PFSK-1 (cell line): Measurements from ENCODE around the gene CBL.

Experiments used
- FOXP2 ChIP-seq: optimal IDR thresholded peaks from 2 replicates; pipeline ENCODE3; 2011; ENCODE audit warnings: borderline replicate concordance, control low read depth, inconsistent platforms; ENCODE audit not compliant: insufficient read depth; ENCODE audit errors: extremely low read length, extremely low read depth
- POLR2AphosphoS5 ChIP-seq: IDR thresholded peaks from 2 replicates; pipeline ENCODE4 v1.6.1; 2012; ENCODE audit warnings: low read depth, mild to moderate bottlenecking, control low read depth, low read length, moderate library complexity
- SIN3A ChIP-seq: IDR thresholded peaks from 2 replicates; pipeline ENCODE4 v1.6.1; 2012; ENCODE audit warnings: mild to moderate bottlenecking, low read length, moderate library complexity, borderline replicate concordance; ENCODE audit not compliant: insufficient read depth
- TAF1 ChIP-seq: IDR thresholded peaks from 2 replicates; pipeline ENCODE4 v1.6.1; 2012; ENCODE audit warnings: low read length, control low read depth, borderline replicate concordance; ENCODE audit not compliant: insufficient read depth
- TF ChIP-seq, protein P1 (sequence below), 2 experiments: IDR thresholded peaks; 2 replicates each; pipeline versions ENCODE4 v1.6.1 to v1.8.0; 2011 to 2012; ENCODE audit warnings: low read depth in 2 of 2, low read length in 2 of 2, control low read depth in 1 of 2, inconsistent platforms in 1 of 2, mild to moderate bottlenecking in 1 of 2, moderate library complexity in 1 of 2; ENCODE audit not compliant: insufficient read depth in 1 of 2

CBL gene

DNA sequence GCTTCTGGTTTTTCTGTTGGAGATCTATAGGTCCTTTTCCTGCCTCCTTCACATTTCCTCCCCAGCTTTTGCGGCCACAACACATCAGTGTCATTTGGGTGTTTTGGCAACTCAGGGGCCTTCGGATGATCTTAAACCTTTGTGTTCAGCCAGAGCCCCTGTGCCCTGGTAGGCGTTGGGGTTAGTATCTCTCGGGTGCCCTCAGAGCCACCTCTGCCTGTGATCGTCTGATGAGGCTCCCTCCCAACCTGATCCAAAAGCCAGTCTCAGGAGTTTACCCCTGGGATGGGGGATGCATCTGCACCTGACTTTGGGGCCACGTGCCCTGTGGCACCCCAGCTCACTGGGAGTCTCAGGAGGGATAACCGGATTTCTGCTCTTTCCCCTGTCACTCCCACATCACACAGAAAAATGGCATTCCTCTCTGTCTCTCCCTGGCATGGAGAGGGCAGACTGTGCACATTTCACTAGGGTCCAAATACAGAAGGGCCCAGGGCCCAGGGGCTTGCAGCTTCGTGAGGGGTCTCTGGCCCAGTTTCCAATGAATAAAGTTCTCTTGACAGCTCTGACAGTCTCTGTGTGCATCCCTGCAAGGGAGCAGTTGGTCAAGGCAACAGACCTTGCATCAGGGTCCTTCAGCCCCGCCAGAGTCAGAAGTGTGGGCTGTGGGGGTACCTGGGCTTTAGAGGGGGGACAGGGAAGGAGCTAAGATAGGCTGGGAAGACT, 130.8 kb downstream of the CBL start:
- no peak for TF ChIP-seq SIN3A

DNA sequence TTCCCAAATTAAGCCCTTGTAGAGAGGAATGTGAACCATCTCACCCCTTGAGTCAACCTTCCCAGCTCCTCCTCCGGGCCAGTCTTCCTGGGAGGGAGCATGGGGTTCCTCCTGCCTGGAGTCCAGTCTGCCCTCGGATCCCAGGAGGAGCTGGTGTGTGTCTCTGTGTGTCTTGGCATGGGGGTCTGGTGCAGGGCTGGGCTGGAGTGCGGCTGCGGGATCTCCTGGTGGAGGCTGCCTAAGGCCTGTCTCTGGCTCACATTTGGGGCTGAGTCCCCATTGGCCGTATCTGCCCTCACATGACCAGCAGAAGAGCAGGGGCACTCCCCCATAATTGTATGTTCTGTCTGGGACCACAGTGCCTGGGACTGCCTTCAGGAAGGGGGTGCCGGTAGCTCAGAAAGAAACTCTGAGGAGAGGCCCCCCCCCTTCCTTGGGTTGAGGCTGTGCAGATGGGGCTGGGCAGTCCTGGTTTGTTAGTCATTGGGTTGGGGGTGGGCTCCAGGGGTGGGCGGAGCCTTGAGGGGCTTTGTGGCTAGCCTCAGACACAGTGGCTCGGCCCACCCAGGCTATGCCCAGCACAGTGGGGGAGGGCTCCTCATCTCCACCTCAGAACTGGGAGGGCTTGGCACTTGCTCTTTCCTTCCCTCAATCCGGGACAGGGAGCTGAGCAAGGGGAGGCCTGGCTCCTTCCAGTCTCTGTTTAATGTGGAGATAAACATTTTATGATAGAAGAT, 131.6 kb downstream of the CBL start:
- TF ChIP-seq FOXP2: no peak
- no peak for TF ChIP-seq TAF1
- 0 out of 2 replicates have a peak, but pooled peaks have one; percentile 12 for TF ChIP-seq POLR2AphosphoS5
- TF ChIP-seq, protein P1, sequence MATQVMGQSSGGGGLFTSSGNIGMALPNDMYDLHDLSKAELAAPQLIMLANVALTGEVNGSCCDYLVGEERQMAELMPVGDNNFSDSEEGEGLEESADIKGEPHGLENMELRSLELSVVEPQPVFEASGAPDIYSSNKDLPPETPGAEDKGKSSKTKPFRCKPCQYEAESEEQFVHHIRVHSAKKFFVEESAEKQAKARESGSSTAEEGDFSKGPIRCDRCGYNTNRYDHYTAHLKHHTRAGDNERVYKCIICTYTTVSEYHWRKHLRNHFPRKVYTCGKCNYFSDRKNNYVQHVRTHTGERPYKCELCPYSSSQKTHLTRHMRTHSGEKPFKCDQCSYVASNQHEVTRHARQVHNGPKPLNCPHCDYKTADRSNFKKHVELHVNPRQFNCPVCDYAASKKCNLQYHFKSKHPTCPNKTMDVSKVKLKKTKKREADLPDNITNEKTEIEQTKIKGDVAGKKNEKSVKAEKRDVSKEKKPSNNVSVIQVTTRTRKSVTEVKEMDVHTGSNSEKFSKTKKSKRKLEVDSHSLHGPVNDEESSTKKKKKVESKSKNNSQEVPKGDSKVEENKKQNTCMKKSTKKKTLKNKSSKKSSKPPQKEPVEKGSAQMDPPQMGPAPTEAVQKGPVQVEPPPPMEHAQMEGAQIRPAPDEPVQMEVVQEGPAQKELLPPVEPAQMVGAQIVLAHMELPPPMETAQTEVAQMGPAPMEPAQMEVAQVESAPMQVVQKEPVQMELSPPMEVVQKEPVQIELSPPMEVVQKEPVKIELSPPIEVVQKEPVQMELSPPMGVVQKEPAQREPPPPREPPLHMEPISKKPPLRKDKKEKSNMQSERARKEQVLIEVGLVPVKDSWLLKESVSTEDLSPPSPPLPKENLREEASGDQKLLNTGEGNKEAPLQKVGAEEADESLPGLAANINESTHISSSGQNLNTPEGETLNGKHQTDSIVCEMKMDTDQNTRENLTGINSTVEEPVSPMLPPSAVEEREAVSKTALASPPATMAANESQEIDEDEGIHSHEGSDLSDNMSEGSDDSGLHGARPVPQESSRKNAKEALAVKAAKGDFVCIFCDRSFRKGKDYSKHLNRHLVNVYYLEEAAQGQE (IDR thresholded peaks at IDR 0.05; ENCODE audit: insufficient read depth in 1 of 2, low read depth in 2 of 2, low read length in 2 of 2): no peak
- no peak for TF ChIP-seq SIN3A

DNA sequence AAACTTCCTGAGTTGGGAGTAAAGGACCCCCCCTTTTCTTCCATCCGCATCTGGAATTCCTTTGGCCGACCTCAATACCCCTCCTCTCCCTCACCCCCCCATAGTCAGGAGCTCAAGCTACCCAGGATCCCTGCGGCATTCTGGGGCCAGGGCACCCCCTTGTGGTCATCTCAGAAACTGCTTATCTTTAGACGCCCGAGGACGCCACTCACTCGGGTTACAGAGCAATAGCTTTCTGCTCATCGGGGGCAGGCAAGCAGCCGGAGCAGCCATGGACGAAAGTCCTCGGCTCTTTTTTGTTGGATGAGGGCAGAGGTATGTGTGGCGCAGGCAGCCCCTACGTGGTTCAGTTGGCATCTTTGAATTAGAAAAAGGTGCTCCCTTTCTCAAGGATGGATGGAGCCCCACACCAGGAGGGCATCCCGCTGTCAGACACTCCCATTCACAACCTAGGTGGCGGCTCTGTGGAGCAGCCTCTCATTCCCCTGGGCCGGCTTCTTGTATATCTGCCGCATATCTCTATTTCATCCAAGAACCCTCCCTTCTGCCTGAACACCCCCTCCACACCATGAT, 132.3 kb downstream of the CBL start:
- TF ChIP-seq POLR2AphosphoS5: no peak
- TF ChIP-seq FOXP2: no peak
- no peak for TF ChIP-seq TAF1
- TF ChIP-seq, protein P1 (IDR thresholded peaks at IDR 0.05; ENCODE audit: insufficient read depth in 1 of 2, low read depth in 2 of 2, low read length in 2 of 2): no peak
- TF ChIP-seq SIN3A: no peak

DNA sequence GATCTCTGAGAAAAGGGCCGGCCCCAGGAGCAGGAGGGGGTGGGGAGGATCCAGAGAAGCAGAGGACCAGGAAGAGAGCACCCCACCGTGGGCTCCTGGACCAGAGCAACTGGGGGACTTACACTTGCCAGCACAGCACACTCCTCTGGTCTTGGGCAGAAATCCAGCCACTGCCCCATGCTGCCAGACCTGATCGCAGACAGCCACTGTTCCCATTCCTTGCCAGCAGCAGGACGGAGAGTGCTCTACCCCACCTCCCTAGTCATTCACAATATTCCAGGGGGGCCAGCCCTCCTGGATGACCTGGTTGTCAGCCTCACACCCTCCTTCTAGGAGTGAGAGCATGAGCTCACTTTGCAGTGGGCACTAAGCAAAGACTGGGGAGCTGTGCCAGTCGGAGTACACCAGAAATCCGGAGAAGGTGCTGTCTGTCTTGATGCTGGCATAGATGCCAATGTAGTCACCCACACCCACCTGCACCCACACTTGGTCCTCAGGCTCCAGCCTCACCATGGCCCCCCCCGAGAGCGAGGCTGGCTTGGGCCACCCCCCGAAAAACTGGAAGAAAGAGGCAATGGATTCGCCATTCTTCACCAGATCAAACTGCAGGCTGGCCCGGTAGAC, 132.9 kb downstream of the CBL start:
- TF ChIP-seq, protein P1 (IDR thresholded peaks at IDR 0.05; ENCODE audit: insufficient read depth in 1 of 2, low read depth in 2 of 2, low read length in 2 of 2): no peak
- TF ChIP-seq TAF1 (no peak), POLR2AphosphoS5 (no peak), FOXP2 (no peak), SIN3A (no peak)

DNA sequence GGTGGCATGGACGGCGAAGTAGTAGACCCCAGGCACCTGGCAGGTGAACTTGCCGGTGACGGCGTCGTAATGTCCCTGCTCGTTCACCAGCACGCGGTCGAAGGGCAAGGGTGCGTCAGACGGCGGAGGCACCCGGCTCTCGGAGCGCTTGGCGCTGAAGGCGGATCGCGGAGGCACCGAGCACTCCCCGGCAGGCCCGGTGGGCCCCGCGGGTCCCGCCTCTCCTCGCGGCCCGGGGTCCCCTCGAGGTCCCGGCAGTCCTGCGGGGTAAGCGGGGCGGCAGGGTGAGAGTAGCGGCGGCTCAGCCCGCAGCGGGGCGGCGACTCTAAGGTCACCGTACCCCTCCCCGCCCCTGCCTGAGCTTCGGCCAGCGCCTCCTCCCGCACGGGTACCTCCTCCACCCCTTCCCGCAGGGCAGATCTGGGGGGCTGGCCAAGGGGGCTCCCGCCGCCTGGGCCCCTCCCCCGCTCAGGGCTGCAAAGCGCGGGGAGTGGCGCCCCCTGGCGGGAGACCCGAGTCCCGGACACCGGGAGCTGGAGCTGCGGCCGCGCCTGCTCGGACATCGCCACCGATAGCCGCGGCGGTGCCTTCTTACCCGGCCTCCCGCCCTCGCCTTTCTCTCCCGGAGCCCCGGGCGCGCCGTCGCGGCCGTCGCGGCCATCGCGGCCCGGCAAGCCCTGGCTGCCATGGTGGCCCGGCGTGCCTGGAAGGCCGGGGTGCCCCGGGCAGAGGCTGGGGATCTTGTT, 133.6 kb downstream of the CBL start:
- TF ChIP-seq, protein P1 (IDR thresholded peaks at IDR 0.05; ENCODE audit: insufficient read depth in 1 of 2, low read depth in 2 of 2, low read length in 2 of 2): no peak
- TF ChIP-seq SIN3A (no peak), FOXP2 (peak; percentile 43)
